AG10803 (cell line): ENCODE results near the gene BCKDK.

Source experiments
- DNase-seq: peaks from one replicate; pipeline ENCODE4 v3.0.0; 2010; ENCODE audit warnings: low read depth
- H3K4me3 ChIP-seq: 2 replicates; pipeline ENCODE4 v1.5.1; 2011; ENCODE audit warnings: mild to moderate bottlenecking, low read length, control low read depth
- CTCF ChIP-seq: conservative IDR thresholded peaks from 2 replicates; pipeline ENCODE4 v1.5.1; 2011; ENCODE audit warnings: mild to moderate bottlenecking, low read length, control low read depth, inconsistent platforms

Gene BCKDK

DNA sequence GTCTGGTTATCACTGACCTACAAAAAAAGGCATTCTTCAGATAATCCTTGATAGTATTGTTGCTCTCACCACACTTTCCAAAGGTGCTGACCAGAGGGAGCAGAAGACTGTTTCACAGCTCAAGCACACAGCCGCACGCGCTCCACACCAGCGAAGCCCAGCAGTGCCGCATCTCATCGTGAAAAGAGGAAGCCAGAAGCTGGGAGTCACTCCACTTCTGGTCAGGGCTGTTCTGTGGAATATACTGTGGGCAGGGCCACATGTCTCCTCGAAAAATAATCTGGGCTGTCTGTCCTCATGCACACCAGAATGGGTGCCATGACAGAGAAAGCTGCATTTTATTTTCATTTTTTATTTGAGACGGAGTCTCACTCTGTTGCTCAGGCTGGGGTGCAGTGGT lies 49.0 kb downstream of the BCKDK start:
- DNase-seq, result no peak
- H3K4me3 ChIP-seq, result no peak overlapping the region
- TF ChIP-seq CTCF, result no peak
